ENCODE results near the gene CFAP206.

- TF ChIP-seq POLR2AphosphoS2 (conservative IDR thresholded peaks at IDR 0.05; ENCODE audit: low read length), result no peak
- no peak for TF ChIP-seq SMC3 (IDR thresholded peaks at IDR 0.05)
- TF ChIP-seq CHD4 (IDR thresholded peaks at IDR 0.05; ENCODE audit: borderline replicate concordance), result no peak
- no peak for TF ChIP-seq CTCF (IDR thresholded peaks at IDR 0.05)
- TF ChIP-seq POLR2A (IDR thresholded peaks at IDR 0.05; ENCODE audit: low read length), result no peak
- no peak for TF ChIP-seq HOXA7 (CRISPR knock-in tag; IDR thresholded peaks at IDR 0.05)
- TF ChIP-seq RNF2 (IDR thresholded peaks at IDR 0.05; ENCODE audit: borderline replicate concordance, low read depth), result no peak
- TF ChIP-seq BHLHE40 (IDR thresholded peaks at IDR 0.05; ENCODE audit: low read depth, low read length), result no peak
- TF ChIP-seq MAX (IDR thresholded peaks at IDR 0.05), result no peak
- TF ChIP-seq NFE2L2 (conservative IDR thresholded peaks at IDR 0.05; ENCODE audit: low read length), result no peak
Measured at GRCh38 chr6:87465051-87465450, 57.3 kb downstream of the CFAP206 start.

All from A549 (cell line).